Measurements from ENCODE around the gene MMP25.
"Not testable (repeated sequence)": the region's sequence is repeated elsewhere in the genome, so short reads cannot be mapped to it uniquely, and the experiment has no call there.

MMP25 gene

GRCh38 chr16:3072576-3073263, 26.4 kb downstream of the MMP25 start:
- not testable (repeated sequence) for DNase-seq (ENCODE audit: low read depth)

DNA sequence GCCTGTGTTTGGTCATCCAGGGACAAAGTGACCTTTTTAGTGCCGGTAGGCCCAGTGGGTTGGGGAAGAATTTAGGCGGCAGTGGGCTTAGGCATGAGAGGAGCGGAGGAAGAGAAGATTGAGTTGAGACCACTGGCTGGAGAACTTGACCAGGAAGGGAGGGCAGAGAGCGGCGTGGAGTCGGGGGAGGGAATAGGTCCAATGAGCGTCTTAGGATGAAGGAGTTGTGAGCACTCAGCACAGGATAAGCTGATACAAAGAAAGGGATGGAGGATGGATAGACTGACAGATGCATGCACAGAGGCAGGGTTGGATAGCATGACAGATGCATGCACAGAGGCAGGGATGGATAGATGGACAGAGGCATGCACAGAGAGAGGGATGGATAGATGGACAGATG, 27.1 kb downstream of the MMP25 start:
- DNase-seq (ENCODE audit: low read depth): no peak

DNA sequence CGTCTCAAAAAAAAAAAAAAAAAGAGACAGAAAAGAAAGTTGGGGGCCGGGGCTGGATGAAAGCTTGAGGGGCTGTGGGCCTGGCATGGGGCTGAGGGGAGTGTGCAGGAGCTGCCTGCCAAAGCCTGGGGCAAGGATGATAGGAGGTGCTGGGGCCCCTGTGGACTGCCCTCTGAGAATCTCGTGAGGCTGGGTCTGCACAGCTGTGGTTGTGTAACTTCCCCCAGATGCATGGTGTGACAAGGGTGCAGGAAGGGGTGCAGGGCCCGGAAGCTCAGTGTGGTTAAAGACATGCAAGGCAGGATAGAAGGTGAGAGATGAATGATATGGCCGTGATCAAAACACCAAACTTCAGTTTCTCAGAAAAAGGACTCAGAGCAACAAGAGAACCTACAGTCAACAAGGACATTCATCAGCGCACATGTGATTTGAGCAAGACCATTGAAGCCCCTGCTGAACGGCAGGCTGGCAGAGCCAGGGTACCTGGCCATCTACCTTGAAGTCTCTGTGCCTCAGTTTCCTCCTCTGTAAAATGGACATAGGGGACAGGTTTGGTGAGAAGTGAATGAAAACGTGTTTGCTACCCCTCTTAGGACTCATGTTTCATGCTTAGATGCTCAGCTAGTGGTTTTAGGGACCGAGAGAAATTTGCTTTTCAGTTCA, 28.6 kb downstream of the MMP25 start:
- no peak for DNase-seq (ENCODE audit: low read depth)

- no peak for DNase-seq (ENCODE audit: low read depth)
Measured at GRCh38 chr16:3075523-3075915, 29.2 kb downstream of the MMP25 start.

DNA sequence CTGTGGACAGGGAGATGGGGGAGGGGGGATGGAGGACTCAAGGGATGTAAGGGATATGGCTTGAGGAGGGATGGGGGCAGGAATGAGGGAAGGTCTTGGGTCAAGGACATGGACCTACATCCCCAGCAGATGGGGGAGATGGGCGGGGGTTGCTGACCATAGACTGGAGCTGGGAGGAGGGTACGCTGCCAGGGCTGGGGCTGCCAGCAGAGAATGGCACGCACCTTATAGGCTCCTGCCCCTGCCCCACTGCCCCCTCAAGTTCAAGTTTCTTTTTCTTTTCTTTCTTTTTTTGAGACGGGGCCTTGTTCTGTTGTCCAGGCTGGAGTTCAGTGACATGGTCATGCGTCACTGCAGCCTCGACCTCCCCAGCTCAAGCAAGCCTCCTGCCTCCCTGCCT, 29.6 kb downstream of the MMP25 start:
- DNase-seq (ENCODE audit: low read depth): not testable (repeated sequence)

GRCh38 chr16:3076577-3076976, 30.2 kb downstream of the MMP25 start:
- DNase-seq (ENCODE audit: low read depth): no peak

DNA sequence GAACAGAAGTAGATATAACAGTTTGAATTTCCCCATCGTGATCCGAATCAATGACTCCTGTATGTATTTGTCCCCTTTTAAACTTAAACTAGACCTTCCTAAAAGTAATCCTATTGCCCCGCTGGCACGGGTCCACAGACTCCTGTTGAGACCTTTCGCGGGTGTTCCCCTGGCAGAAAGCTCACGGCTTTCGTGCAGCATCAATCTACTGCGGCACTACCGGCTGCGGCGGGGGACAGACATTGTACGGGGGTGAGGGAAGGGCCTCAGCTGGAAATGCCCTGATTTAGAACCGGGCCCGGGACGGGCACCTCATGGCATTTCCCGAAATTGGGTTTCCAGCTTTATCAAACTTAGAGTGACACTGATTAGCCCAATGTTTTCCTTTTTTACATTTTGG, 33.7 kb downstream of the MMP25 start:
- no peak for DNase-seq (ENCODE audit: low read depth)

DNA sequence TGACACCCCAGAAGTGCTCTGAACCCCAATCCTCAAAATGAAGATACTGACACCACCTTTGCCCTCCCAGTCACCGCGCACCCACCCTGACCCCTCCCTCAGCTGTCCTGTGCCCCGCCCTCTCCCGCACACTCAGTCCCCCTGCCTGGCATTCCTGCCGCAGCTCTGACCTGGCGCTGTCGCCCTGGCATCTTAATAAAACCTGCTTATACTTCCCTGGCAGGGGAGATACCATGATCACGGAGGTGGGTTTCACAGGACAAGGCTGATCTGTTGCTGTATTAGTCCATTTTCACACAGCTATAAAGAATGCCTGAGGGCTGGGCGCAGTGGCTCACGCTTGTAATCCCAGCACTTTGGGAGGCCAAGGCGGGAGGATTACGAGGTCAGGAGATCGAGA, 35.6 kb downstream of the MMP25 start:
- not testable (repeated sequence) for DNase-seq (ENCODE audit: low read depth)

DNA sequence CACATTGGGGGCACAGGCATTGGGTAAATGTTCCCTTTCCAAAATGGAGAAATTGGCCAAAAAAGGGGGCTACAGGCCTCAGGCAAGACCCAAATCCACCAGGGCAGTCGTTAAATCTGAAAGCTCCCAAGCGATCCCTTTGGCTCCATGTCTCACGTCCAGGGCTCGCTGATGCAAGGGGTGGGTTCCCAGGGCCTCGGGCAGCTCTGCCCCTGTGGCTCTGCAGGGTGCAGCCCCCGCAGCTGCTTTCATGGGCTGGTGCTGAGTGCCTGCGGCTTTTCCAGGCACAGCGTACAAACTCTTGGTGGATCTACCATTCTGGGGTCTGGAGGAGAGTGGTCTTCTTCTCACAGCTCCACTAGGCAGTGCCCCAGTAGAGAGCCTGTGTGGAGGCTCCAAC, 37.0 kb downstream of the MMP25 start:
- DNase-seq (ENCODE audit: low read depth): not testable (repeated sequence)

GRCh38 chr16:3084491-3084890, 38.1 kb downstream of the MMP25 start:
- DNase-seq (ENCODE audit: low read depth): no peak

GRCh38 chr16:3084969-3085670, 38.8 kb downstream of the MMP25 start:
- no peak for DNase-seq (ENCODE audit: low read depth)

DNA sequence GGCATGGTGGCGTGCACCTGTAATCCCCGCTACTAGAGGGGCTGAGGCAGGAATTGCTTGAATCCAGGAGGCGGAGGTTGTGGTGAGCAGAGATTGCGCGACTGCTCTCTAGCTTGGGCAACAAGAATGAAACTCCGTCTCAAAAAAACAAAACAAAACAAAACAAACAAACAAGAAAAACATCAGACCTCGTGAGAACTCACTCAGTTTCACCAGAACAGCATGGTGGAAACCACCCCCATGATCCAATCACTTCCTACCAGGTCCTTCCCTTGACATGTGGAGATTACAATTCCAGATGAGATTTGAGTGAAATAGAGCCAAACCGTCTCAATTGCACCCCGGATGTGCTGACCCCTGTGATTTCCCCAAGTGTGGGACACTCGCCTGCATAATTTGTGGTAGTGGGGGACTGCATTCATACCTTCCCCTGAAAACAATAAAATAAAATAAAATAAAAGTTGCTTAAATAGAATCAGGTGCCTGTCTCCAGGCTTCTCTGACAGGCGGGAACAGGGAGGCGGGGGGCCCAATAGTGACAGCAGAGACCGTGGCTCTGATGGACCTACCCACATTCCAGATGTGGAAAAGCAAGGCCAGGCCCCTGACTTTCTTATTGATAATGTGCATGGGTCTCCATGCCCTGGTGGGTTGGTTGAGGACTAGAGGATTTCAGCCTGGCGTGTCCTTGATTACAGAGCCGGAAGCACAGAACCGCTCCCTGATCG, 39.7 kb downstream of the MMP25 start:
- no peak for DNase-seq (ENCODE audit: low read depth)

DNA sequence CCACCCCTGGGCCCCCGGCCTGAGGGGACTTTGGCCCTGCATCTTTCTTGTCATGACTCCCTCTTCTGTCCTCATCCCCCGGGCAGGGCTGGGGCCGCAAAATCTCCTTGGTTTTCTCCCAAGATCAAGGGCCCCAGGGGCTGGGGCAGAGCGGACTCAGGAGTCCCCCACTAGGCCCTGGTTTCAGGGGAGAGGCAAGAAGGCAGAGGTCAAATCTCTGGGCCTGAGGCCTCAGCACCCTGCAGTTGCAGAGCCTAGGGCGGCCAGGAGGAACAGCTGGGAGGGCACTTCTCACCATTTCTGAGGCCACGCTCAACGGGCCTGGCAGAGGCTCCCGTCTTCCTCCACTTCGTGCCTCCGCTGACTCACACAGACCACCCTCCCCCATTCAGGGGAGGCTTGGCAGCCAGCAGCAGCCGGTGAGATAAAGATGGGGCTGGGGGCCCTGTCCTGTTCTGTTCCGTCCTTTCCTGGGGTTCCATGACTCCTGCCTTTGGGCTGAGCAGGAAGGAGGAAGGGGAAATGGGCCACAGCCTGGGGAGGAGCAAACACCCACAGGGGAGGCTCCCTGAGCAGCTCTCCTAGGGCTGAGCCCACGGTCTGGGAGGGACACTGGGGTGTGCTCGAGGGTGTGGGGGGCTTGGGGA, 40.4 kb downstream of the MMP25 start:
- DNase-seq (ENCODE audit: low read depth): no peak

DNA sequence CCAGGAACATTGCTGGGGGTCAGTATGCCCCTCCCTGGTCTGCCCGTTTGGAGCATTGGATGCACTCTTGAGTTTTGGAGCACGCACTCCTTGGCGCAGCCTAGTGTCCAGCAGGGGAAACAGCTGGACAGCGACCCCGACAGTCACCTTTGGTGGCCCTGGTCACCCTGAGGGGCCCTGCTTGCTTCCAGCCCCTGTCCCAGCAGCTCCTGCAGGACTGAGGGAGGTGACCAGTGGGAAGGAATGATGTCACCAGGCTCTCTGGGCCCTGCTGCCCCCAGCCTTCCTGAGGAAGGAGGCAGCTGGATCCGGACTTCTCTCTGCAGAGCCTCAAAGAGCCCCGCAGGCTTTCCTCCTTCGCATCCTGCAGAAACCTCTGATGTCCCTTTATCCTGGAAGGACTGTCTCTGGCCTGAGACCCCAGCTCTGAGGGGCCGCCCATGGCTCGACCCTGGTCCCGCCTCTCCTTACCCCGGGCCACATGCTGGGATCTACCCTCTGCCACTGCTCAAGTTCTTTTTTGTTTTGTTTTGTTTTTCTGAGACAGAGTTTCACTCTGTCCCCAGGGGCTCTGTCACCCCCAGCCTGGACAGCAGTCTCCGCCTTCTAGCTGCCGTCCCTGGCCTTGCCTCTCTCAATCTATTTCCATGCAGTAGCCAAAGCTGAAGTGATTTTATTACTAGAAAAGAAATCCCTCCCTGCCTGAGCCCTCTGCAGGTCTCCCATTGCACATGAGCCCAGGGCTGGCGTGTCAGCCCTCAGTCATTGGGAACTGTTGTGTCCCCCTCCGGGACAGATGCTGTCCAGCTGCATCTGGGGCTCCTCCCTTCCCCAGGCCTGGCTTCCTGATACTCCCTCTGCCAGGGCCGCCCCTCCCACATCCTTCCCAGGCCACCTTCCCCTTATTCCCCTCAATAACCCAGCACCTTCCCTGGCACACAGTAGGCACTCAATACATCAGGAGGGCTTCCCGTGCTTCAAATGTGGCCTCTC, 41.2 kb downstream of the MMP25 start:
- DNase-seq (ENCODE audit: low read depth): no peak

DNA sequence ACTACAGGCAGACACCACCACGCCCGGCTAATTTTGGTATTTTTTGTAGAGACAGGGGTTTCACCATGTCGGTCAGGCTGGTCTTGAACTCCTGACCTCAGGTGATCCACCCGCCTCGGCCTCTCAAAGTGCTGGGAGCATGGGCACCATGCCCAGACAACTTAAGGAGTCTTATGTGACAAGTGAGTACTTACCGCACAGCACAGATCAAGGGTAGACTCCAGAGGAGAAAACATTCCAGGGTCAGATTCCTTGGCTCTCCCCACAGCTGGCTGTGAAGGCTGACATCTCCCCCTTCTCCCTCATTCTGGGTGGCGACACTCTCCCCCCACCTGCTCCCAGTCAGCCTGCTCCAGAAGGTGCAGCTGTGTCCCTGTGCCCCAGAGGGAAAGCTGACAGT, 42.1 kb downstream of the MMP25 start:
- no peak for DNase-seq (ENCODE audit: low read depth)

GRCh38 chr16:3088925-3089716, 42.8 kb downstream of the MMP25 start:
- no peak for DNase-seq (ENCODE audit: low read depth)

- no peak for DNase-seq (ENCODE audit: low read depth)
Measured at GRCh38 chr16:3089717-3090592, 43.6 kb downstream of the MMP25 start.

- no peak for DNase-seq (ENCODE audit: low read depth)
Measured at GRCh38 chr16:3091551-3091950, 45.2 kb downstream of the MMP25 start.

GRCh38 chr16:3092501-3092941, 46.2 kb downstream of the MMP25 start:
- no peak for DNase-seq (ENCODE audit: low read depth)
